Stimulated activated CD8-positive, alpha-beta memory T cell treated with anti-CD3 and anti-CD28 coated beads, Interleukin-7, amount 100 ng/mL, for 1 hour (primary cell): Measurements from ENCODE around the gene TMEM59L.
A peak's percentile ranks its signal among the peaks of the same experiment; 100 is the strongest.

Experiments
- DNase-seq, 2 donors: peaks; one replicate each; pipeline ENCODE4 v3.0.0-alpha.2; 2020; ENCODE audit warnings: low read depth in 2 of 2

TMEM59L gene

DNA sequence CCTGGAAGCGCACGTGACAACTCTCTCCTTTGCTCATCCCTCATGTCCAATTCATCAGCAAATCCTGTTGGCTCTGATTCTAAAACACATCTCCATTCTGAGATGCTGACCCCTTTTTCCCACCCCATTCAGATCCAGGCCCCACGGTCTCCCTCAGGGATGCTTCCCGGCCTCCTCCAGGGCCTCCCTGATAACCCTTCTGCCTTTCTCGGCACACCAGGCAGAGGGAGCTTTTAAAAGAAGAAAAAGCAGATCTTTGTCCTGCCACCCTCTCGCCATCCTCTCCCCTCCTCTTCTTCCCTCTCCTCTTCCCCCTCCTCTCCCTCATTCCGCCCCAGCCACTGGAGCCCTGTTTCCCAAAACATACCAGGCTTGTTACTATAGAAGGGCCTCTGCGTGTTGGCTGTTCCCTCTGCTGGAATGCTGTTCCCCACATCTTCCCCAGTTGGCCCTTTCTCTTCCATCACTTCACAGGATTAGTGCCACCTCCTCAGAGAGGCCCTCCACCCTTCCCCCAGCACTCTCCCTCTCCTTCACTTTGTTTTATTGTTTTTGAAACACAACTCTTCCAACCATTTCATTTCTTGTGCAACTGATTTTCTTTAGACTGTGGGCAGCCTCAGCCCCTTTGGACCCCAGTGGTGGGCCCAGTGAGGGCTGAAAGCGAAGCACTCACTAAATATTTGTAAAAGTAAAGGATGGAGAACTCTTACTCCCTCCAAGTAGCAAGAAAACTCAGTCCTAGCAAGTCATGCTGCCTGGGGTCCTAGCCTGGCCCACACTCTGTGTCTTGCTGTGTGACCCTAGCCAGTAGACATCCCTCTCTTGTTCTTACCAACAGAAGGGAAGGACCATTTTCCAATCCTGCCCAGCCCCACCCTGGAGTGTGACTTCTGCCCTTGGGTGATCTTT is 3.6 kb upstream of the TMEM59L start:
- DNase-seq, result no peak

DNA sequence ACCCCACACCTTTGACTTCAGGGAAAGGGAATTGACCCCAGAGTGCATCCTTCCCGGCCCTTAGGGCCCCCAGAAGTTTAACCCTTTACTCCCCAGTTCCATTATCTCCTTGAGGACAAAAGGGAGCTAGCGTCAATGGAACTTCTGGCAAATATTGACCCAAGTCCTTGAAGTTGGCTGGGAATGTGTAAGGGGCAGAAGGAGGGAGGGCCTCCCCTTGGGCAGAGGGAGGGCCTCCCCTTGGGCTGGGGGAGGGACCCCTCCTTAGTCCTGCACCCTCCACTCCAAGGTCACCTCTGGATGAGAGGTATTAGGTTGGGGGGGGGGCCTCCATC is 3.0 kb upstream of the TMEM59L start:
- DNase-seq, result no peak

- DNase-seq, result no peak
Observed at GRCh38 chr19:18610245-18610555, 2.5 kb upstream of the TMEM59L start.

- no peak for DNase-seq
Observed at GRCh38 chr19:18610556-18611326, 1.9 kb upstream of the TMEM59L start.

DNA sequence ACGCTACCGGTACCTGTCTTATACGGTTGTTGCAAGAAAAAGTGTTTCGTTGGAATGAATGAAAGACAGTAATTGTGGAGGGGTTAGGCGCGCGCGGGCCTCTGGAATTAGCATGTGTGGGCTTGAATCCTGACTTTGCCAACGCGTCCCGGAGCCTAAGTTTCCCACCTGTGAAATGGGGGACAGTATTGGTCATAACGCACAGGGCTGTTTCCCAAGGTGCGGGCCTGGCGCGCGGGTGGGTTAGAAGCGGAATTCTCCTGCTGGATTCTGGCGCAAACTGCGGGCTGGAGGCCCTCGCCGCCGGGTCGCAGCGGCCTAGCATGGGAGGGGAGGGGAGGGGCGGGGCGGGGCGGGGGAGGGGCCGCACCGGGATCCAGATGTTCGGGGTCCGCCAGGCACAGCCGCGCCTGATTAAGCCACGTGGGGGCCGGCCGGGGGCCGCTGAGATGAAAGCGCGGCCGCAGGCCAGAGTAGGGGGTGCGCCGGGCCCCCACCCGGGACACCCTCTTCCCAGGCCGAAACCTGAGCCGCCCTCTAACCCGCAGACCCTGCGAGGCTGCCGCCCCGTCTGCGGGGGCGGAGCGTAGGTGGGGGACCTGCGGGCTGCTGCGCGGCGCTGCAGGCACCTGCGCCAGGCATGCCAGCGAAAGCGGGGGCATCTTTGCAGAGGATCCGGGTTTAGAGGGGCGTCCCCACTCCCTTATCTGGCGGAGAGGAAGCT is 1.2 kb upstream of the TMEM59L start:
- no peak for DNase-seq

DNA sequence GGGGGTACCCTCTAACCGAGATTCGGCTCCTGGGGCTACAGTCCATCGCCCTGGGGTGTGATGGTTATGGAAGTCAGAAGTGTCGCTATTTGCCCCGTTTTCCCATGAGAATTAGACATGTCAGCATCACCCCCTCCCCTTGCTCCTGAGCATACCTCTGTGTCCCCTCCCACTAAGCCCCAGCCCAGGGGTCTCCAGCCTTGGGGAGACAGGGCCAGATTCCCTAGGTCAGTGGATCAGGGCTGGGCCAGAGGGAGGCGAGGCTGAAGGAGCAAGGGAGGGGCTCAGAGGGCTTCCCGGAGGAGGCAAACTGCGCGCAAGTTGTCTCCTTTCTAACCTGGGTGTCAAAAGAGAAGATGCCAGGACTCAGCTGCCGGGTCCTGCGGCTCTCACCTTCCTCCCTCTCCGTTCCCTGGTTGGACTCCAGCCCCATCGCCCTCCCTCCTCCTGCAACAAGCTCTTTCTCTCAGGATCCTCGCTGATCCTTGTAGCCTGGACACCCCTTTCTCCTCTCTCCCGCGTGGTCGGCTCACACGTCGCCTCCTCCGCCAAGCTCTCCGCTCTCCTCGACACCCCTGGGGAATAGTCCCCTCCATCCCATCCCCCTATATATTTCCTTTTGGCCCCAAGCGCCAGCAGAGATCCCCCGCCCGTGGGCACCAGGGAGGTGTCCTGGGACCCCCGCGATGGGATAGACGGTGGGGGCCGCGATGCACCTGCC is 459 bp upstream of the TMEM59L start:
- no peak for DNase-seq

- no peak for DNase-seq
Observed at GRCh38 chr19:18613589-18614234, 1.0 kb downstream of the TMEM59L start.

- DNase-seq, result no peak
Observed at GRCh38 chr19:18616023-18616422, 3.4 kb downstream of the TMEM59L start.

DNA sequence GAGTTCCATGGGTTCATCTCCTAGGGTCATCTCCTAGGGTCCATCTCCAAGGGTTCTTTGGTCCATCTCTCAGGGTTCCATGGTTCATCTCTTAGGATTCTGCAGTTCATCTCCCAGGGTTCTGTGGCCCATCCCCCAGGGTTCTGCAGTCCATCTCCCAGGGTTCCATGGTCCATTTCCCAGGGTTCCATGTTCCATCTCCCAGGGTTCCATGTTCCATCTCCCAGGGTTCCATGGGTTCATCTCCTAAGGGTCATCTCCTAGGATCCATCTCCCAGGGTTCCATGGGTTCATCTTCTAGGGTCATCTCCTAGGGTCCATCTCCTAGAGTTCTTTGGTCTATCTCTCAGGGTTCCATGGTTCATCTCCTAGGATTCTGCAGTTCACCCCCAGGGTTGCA is 4.9 kb downstream of the TMEM59L start:
- no peak for DNase-seq

DNA sequence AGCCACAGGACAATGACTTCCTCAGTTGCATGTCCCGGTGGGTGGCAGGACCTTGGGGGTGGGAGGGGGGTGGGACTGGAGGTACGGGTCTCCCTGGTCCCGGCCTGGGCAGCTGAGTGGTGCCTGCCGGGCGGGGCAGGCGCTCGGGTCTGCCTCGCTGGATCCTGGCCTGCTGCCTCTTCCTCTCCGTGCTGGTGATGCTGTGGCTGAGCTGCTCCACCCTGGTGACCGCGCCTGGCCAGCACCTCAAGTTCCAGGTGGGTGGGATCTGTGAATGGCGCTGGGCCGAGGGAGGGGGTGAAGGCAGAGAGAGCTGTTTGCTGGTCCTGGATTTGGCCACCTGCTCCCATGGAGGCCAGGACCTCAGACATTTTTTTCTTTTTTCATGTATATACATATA is 5.6 kb downstream of the TMEM59L start:
- DNase-seq, result no peak

GRCh38 chr19:18620311-18620710 is 7.6 kb downstream of the TMEM59L start:
- DNase-seq, result no peak

DNA sequence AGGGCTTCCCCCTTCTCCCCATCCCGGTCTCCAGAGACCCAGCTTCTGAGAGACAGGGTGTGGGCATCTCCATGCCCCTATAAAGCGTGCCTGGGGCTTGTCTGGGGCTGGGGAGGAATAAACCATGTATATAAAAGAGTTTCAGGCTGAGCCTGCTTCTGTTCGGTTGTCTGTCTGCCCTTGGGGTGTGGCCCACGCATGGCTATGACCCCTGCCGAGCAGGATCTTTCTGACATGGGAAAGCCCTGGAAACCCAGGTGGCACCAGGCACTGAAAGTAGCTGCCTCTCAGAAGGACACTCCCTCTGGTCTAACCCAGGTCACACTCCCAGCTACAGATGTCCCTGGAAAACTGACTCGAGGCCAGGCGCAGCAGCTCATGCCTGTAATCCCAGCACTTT is 8.2 kb downstream of the TMEM59L start:
- no peak for DNase-seq

- no peak for DNase-seq
Observed at GRCh38 chr19:18626906-18627305, 14.2 kb downstream of the TMEM59L start.

GRCh38 chr19:18629166-18630088 is 16.8 kb downstream of the TMEM59L start:
- no peak for DNase-seq

DNA sequence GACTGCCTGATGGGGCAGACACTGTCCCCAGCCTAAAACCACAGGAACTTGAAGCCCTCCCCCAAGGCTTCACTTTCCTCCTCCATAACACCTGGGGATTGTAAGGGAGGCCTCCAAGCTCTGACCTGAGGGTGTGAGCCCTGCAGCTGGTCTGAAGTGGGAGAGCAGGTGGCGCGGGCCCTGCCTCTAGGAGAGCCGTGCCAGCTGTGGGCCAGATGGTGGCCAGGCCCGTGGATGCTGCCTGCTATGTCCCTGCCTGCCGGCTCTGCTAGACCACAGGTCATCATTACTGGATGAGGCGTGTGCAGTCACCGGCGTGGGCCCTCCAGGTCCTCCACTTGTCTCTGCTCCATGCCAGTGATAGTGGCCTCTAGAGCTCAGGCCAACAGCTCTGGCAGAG is 20.7 kb downstream of the TMEM59L start:
- DNase-seq, result no peak

DNA sequence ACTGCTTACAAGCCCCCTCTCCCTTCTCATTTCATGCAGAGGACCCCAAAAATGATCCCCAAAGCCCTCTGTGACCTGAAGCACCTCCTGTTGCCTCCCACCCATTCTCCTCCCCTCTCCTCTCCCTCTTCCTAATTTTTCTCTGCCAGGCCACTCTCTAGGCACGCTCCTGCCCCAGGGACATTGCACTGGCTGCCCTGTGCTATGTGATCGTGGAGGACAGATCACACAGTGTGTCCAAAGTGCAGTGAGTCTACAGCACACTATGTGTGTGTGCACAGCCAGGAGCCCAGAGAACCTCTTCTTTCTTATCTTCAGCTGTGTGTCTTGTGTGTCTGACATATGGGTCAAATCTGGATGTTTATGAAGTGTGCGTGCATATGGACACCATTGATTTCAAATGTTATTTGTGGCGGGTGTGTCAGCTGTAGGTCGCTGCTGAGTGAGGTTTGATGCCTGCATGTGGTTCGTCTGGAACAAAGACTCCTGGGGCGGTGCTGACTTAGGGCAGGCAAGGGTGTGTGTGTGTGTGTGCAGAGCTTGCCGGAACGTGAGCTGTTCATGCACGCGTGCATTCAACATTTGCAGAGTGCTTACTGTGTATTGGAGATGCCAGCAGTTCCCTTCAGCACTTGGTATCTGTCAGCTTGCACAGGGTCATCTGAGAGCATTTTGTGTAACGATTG is 22.1 kb downstream of the TMEM59L start:
- no peak for DNase-seq

- DNase-seq, result no peak
Observed at GRCh38 chr19:18635831-18636182, 23.1 kb downstream of the TMEM59L start.

DNA sequence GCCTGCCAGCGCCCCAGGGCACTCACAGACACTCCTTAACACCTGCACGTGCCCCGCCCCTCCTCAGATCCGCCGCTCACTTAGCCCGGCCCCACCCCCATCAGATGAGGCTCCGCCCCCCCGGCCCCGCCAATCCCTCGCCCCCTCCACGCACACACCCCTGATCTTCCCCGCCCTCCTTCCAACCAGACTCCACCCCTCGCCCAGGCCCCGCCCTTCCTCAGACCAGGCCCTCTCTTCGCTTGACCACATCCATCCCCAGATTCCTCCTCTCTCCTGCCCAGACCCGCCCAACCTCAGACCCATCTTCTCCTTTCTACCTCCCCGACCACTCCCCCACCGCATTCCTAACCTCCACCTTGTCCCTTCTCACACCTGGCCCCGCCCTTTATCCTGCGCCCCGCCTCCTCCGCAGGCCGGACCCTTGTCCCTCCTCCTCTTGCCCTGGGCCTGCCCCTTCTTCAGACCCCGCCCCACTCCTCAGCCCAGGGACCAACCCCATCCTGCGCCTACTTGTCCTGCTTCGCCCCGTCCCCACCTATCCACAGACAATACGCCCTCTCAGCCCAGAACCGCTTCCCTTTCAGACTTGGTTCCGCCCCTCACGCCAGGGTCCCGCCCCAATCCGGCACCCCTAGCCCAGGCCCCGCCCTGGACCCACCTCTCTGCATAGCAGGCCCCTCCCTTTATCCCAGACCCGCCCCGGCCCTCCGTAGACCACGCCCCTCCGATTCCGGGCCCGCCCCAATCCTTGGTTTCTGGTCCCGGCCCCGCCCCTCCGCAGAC is 23.7 kb downstream of the TMEM59L start:
- DNase-seq, result peak; percentile 98 to 100

GRCh38 chr19:18636969-18637629 is 24.4 kb downstream of the TMEM59L start, which contains the start of gene KLHL26:
Gene KLHL26, plus strand, starts transcription at chr19:18637028. Its CDS starts 27 bp downstream, at chr19:18637055.
- no peak for DNase-seq
